Activated CD4-positive, alpha-beta T cell treated with anti-CD3 and anti-CD28 coated beads, Interleukin-2, amount 50 U/mL, for 48 hours (primary cell): ENCODE measurements around the gene DLEC1.

Source experiments
- DNase-seq, 2 experiments: peaks; one replicate each; pipeline ENCODE4 v3.0.0-alpha.2; 2020

Gene DLEC1, protein sequence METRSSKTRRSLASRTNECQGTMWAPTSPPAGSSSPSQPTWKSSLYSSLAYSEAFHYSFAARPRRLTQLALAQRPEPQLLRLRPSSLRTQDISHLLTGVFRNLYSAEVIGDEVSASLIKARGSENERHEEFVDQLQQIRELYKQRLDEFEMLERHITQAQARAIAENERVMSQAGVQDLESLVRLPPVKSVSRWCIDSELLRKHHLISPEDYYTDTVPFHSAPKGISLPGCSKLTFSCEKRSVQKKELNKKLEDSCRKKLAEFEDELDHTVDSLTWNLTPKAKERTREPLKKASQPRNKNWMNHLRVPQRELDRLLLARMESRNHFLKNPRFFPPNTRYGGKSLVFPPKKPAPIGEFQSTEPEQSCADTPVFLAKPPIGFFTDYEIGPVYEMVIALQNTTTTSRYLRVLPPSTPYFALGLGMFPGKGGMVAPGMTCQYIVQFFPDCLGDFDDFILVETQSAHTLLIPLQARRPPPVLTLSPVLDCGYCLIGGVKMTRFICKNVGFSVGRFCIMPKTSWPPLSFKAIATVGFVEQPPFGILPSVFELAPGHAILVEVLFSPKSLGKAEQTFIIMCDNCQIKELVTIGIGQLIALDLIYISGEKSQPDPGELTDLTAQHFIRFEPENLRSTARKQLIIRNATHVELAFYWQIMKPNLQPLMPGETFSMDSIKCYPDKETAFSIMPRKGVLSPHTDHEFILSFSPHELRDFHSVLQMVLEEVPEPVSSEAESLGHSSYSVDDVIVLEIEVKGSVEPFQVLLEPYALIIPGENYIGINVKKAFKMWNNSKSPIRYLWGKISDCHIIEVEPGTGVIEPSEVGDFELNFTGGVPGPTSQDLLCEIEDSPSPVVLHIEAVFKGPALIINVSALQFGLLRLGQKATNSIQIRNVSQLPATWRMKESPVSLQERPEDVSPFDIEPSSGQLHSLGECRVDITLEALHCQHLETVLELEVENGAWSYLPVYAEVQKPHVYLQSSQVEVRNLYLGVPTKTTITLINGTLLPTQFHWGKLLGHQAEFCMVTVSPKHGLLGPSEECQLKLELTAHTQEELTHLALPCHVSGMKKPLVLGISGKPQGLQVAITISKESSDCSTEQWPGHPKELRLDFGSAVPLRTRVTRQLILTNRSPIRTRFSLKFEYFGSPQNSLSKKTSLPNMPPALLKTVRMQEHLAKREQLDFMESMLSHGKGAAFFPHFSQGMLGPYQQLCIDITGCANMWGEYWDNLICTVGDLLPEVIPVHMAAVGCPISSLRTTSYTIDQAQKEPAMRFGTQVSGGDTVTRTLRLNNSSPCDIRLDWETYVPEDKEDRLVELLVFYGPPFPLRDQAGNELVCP (N-terminal part only)

DNA sequence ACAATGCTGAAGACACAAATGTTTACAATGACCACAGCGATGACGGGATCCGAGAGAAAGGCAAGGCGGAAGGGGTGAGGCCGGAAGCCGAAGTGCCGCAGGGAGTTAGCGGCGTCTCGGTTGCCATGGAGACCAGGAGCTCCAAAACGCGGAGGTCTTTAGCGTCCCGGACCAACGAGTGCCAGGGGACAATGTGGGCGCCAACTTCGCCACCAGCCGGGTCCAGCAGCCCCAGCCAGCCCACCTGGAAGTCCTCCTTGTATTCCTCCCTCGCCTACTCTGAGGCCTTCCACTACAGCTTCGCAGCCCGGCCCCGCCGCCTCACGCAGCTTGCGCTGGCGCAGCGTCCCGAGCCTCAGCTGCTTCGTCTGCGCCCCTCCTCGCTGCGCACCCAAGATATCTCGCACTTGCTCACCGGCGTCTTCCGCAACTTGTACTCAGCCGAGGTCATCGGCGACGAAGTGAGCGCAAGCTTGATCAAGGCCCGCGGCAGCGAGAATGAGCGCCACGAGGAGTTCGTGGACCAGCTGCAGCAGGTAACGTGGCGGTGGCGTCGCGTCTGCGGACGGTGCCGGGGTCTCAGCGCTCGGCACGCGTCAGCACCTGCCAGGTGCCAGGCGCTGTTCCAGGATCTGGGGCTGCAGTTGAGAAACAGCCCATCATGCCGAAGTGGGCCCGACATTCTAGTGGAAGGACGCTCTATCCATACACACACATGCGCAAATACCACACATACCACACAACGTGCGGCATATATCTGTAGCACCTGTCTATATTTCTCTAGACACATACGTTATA is at the start of gene DLEC1:
Gene DLEC1 (plus strand): TSS at position 108 of the 798 bp plus-strand sequence. CDS start 18 bp downstream, at position 126.
- peak; percentile 76 to 82 for DNase-seq

GRCh38 chr3:37989821-37990480 is 49.1 kb upstream of the DLEC1 start:
- DNase-seq = no peak

- DNase-seq = no peak
These were observed 48.5 kb upstream of the DLEC1 start, which contains the start of gene VILL for GRCh38 chr3:37990527-37990926. Gene VILL, plus strand, starts transcription at chr3:37990786. Its CDS starts 2,887 bp downstream, at chr3:37993673.

DNA sequence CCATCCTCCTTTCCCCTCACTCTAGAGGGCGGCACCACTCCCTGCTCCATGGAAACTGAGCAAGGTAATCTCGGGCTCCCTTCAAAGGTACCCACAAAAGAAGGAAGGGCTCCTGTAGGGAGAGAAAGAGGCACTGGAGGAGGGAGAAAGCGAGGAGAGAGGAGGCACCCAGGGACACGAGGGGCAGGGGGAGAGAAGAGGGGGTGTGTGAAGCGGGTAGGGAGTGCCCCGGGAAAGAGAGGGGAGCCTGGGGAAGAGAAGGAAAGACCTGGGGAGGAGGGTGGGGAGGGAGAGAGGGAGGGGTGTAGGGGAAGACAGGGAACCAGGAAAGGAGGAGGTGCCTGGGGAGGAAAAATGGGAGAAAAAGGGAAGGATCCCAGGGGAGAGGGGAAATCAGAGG is 47.9 kb upstream of the DLEC1 start:
- DNase-seq = no peak

DNA sequence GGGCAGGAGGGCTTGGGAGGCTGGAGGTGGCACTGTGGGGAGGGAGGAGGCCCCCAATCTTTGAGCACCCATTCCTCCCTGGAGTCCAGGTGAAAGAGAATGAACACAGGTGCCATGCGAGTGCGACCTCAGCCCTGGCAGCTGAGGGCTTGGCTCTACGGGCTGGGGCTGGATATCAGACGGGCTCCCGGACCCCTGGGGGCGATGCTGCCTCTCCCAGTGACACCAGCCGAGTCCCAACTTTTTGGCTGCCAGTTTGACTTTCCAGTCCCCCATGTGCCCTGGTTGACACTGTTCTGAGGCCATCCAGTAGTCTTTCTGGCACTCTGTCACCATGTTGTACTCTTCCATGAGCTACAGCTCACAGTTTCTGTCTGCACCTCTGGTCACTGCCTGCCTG is 47.2 kb upstream of the DLEC1 start:
- DNase-seq = no peak

- DNase-seq = no peak
These were observed 46.5 kb upstream of the DLEC1 start for GRCh38 chr3:37992271-37993066.

- DNase-seq = no peak
These were observed 45.9 kb upstream of the DLEC1 start for GRCh38 chr3:37993067-37993455.

DNA sequence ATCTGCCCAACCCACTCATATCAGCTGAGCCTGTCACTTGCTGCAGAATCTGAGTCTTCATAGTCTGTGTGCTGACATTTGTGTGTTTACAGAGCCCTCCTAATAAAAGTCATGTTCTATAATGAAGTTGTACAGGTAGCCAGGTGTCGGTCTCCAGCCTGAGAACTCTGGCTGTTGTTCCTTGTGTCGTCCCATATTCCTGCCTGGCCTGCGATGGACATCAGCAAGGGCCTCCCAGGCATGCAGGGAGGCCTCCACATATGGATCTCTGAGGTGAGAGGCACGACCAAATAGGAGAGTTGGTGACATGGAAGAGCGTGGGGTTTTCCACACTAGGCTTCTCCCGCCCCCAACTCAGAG is 45.6 kb upstream of the DLEC1 start:
- no peak for DNase-seq

DNA sequence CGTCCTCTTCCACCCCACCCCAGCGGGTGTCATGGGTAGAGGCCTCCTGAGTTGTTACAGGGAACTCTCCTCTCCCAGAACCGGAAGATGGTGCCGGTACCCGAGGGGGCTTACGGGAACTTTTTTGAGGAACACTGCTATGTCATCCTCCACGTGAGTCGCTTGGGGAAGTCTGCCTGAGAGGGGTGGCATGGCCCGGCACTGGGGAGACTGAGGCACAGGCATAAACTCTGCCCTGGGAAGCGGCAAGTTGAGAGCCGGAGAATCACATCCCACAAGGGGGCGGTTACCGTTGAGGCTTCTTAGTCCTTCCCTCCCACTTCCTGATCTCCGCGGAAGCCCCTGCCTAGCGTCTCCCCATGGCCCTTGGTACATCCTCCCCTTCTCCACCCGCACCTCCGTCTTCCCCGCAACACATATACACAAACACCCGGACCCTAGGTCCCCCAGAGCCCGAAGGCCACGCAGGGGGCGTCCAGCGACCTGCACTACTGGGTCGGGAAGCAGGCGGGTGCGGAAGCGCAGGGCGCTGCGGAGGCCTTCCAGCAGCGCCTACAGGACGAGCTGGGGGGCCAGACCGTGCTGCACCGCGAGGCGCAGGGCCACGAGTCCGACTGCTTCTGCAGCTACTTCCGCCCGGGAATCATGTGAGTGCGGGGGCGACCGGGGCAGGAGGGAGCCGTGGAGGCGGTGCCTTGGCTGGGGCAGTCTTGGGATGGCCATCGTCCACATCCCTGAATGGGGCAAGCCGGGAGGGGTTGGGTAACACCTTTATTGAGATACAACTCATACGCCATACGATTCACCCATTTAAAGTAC is 45.0 kb upstream of the DLEC1 start:
- peak; percentile 79 to 83 for DNase-seq

DNA sequence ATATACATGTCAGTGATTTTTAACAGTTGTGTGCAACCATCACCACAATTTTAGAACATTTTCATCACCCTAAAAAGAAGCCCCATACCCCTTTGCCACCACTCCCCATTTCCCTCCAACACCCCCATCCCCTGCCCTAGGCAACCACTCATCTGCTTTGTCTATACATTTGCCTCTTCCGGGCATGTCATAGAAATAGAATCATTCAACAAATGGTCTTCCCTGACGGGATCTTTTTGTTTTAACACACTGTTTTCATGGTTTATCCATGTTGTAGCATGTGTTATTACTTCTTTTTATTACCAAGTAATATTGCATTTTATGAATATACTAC is 44.4 kb upstream of the DLEC1 start:
- no peak for DNase-seq

DNA sequence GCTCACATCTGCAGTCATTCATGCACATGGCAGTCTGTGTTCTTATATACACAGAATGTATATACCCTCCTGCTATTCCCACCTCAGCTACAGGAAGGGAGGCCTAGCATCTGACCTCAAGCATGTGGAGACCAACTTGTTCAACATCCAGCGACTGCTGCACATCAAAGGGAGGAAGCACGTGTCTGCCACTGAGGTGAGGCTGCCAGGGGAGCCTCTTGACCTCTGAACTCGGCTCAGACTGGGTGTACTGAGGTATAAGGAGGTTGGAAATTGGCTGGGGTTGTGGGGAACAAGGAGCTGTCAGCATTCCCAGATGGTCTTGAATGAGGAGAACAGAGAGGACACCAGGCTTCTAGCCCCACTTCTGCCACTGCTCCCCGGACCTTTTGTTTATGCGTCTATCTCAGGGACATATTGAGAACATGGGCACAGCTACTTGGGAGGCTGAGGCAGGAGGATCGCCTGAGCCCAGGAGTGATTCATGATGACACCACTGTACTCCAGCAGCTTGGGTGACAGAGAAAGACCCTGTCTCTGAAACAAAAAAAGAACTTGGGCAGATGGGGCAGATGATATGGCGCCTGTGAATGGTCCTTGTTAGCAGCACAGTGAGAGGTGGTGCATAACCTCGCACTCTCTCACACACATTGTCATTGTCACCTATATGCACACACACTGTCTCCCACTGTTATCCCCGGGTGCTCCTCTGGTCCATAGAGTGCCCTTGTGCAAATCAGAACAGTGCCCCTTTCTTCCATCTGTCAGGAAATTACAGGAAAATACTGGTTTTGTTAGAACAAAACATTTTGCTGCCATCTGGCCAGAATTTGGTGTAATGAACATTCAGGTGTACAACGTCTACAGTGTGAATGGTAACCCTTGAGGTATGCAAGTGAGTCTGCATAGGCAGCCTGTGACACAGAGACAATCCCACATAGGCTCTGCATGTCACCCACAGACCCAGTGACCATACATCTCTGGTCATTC is 43.1 kb upstream of the DLEC1 start:
- DNase-seq = no peak

DNA sequence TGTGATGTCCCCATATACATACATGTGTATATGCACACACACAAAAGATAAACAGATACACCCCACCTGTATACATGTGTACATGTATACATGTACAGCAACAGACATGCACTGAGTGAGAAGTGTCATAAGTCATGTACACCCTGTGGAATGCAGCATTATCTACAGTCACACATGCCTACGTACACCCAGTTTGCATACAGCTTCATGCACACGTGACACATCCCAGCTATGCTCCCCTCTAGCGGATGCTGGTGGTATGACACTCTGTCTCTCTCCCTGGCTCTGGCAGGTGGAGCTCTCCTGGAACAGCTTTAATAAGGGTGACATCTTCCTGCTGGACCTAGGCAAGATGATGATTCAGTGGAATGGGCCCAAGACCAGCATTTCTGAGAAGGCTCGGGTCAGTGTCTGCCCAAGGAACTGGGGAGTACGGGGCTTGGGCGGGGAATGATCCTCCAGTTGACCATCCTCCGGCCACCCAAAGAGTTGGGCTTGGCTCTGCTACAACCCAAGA is 42.2 kb upstream of the DLEC1 start:
- peak; percentile 86 to 87 for DNase-seq

GRCh38 chr3:37997342-37997741 is 41.7 kb upstream of the DLEC1 start:
- no peak for DNase-seq

- no peak for DNase-seq
These were observed 41.1 kb upstream of the DLEC1 start for GRCh38 chr3:37997791-37998370.

- no peak for DNase-seq
These were observed 39.2 kb upstream of the DLEC1 start for GRCh38 chr3:37999836-38000235.

GRCh38 chr3:38000242-38000916 is 38.6 kb upstream of the DLEC1 start:
- DNase-seq = no peak

DNA sequence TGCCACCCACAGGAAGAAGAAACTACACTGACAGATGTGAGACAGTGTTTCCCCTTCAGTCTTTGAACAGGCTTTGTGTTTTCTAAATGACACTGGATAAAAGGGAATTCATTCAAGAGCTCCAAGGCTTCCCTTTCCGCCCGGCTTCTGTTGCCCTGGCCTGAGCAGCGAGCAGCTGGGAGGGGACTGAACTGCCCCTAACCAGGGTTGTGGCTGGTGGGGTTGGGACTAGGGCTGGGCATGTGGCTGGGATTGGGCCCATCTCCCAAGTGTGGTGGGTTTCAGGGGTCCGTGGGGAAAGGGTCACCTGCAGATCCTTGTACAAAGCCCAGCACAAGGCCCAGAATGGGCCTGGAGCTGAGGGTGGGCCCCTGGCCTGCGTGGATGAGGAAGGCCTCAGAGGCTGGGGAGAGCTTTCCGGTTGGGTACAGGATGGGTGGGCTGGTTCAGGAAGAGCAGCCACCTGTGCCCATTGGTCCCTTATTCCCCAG is 38.0 kb upstream of the DLEC1 start:
- no peak for DNase-seq
